Muscle of leg (tissue), 11 donors: ENCODE data around the gene MEOX1. TPM values are rescaled to one million over a fixed set of nuclear protein-coding genes. Genes with fewer than 3 reads are reported as not detected.

ENCODE experiments used
- DNase-seq: peaks from one replicate; pipeline ENCODE4 v3.0.0; 2013
- H3K27ac ChIP-seq: one replicate; pipeline ENCODE4 v1.5.1; 2013; ENCODE audit warnings: mild to moderate bottlenecking, low read length, control low read depth
- H3K27me3 ChIP-seq: one replicate; pipeline ENCODE4 v1.6.1; 2013; ENCODE audit warnings: low read length; ENCODE audit not compliant: control insufficient read depth, insufficient read depth
- H3K36me3 ChIP-seq: one replicate; pipeline ENCODE4 v1.6.1; 2013; ENCODE audit warnings: low read length; ENCODE audit not compliant: control insufficient read depth, insufficient read depth
- H3K4me1 ChIP-seq: one replicate; pipeline ENCODE4 v1.6.1; 2013; ENCODE audit warnings: low read length; ENCODE audit not compliant: control insufficient read depth, insufficient read depth
- H3K4me3 ChIP-seq: one replicate; pipeline ENCODE4 v1.5.1; 2013; ENCODE audit warnings: low read length, control low read depth
- H3K9me3 ChIP-seq: replicated peaks from 2 replicates; pipeline ENCODE4 v1.6.1; 2013; ENCODE audit warnings: low read depth, low read length; ENCODE audit not compliant: control insufficient read depth
- WGBS: methylation state at CpG from one replicate; pipeline ENCODE4 v1.1.5; 2013; ENCODE audit warnings: missing lambda C conversion rate; ENCODE audit not compliant: insufficient coverage; 5-methylcytosine and 5-hydroxymethylcytosine counted together
- polyA plus RNA-seq, 8 donors: library from polyadenylated mRNA; unstranded; fragments of 120-200 nt; gene quantifications; one replicate each; pipeline versions ENCODE4 v1.2.1 to v1.2.3, GENCODE V29; 2013; ENCODE audit warnings: inconsistent platforms in 1 of 8, low replicate concordance in 1 of 8; ENCODE audit not compliant: insufficient read length in 8 of 8, insufficient read depth in 1 of 8
- total RNA-seq: library from RNA; stranded (reverse); fragments of 120-200 nt; gene quantifications from one replicate; pipeline ENCODE4 v1.2.4, GENCODE V29; 2013

Gene MEOX1
- total and polyA plus RNA-seq, 9 donors = 6.9 to 23.2 (median 13.7) TPM

DNA sequence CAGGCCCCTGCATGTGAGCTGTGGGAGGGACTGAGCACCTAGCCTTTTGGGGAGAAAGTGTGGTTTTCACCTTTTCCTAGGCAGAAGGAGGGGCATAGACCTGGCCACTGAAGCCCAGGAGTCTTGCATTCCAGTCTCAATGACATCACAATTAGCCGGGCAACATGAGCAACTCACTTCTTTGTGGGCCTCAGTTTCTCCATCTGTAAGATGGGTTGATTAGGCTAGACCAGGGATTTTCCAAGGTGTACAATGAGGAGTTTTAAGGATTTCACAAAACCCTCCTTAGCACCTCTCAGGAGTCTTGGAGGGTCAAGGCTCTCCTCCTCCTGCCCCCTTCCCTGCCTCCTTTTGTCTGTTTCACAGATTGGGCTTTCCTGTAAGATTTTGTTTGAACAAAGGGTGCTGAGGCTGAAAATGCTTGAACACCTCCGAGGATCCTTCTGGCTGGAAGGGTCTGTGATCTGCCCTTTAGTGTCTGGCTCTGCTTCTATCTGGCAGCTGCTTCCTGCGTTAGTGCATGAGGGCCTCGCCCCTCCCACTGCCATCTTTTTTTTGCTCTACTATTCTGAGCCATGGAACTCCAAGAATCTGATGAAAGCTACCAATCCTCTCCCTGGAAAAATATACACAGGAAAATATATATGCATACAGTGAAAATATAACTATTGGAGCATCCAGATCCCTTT is 63.2 kb downstream of the MEOX1 start:
- peaks cover 42% of the 10 kb centered on the region for H3K4me1 ChIP-seq
- 18% methylated on average over 2 of the region's 4 CpGs for WGBS
- peak overlapping the region; percentile 52 for H3K27ac ChIP-seq
- DNase-seq = peak; percentile 60
- H3K27me3 ChIP-seq = no peaks in the 10 kb centered on the region
- no peak overlapping the region for H3K4me3 ChIP-seq
- no peaks in the 10 kb centered on the region for H3K36me3 ChIP-seq
- no peaks in the 10 kb centered on the region for H3K9me3 ChIP-seq

DNA sequence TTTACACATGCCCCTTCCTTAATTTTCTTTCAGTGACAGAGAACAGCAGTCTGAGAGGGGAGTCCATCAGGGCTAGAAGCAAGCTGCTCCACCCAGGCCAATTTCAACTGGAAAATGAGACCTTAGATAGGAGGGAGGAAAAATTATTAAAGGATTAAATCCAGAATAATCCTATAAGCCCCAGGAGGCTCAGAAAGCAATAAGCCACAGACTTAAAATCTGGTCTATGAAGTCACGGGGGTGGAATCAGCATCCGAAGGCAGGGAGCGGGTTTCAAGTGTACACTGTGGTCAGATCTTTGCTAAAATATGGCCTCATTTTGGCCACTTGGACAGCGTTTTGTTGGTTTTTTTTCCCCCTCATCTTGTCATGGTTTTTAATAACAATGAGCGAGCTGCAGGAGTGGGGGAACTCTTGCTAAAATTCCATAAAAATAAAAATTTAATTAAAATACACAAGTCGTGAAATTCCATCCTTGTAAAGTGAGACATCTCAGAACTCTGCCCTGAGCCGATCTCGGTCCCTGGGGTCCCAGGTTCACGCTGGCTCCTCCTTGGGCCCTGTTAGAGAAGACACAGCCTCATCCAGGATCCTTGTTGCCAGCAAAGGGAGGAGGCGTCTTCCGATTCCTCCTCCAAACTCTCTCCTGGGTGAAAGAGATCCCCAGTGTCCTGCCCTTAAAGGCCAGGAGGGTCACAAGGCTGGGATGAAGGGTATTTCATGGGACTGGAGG is 63.9 kb downstream of the MEOX1 start:
- WGBS = 26% methylated on average over 6 of the region's 11 CpGs
- Histone ChIP-seq H3K36me3 (no peaks in the 10 kb centered on the region), H3K4me3 (no peak overlapping the region), H3K27me3 (no peaks in the 10 kb centered on the region), H3K9me3 (no peaks in the 10 kb centered on the region), H3K27ac (peak overlapping the region; percentile 52), H3K4me1 (peaks cover 44% of the 10 kb centered on the region)
- DNase-seq = peak; percentile 81

DNA sequence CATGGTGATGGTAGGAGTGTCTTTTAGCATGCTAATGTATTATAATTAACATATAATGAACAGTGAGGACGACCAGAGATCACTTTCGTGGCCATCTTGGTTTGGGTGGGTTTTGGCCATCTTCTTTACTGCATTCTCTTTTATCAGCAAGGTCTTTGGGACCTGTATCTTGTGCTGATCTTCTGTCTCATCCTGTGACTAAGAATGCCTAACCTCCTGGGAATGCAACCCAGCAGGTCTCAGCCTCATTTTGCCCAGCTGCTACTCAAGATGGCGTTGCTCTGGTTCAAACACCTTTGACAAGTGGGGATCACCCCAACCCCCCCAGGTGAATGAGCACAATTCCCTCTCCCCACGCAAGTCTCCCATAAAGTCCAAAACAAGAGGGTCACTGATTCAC is 66.3 kb downstream of the MEOX1 start:
- Histone ChIP-seq H3K4me3 (no peak overlapping the region), H3K36me3 (no peaks in the 10 kb centered on the region), H3K9me3 (no peaks in the 10 kb centered on the region), H3K27ac (no peak overlapping the region), H3K4me1 (peaks cover 52% of the 10 kb centered on the region), H3K27me3 (no peaks in the 10 kb centered on the region)
- WGBS = 44% methylated on average over 1 of the region's 4 CpGs
- DNase-seq = no peak

DNA sequence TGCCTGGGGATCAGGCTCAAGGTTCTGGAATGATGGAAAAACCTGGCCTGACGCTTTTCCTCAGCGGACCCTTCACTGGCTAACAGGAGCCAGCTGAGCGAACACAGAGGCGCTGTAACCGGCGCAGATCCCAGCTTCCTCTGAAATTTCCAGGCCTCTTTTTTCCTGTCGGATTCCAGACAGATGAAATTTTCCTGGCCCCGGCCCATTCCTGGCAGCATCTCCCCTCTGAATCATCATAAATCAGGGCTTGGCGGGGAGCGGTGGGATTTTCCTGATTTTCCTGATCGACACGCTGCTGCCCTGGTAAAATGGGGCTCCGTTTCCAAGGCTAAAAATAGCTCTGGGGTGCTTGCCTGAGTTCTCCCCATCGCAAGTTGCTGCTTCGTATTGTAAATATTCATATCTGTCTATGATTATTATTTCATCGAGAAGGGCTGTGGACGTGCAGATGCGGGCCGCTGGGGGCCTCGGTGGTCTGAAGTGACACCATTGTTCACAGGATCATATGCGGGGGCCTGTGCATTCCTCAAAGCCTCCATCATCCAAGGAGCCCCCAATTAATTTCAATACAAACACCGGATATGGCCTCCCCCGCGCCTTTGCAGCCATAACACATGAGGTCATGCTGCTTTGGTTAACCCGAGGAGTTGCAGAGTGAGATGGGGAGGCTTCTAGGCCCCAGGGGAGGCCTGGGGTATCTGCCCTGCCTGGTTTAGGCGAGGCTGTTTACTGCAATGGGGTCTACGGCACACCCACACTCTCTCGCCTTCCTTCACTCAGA is 69.8 kb downstream of the MEOX1 start:
- Histone ChIP-seq H3K27me3 (no peaks in the 10 kb centered on the region), H3K36me3 (no peaks in the 10 kb centered on the region), H3K4me3 (no peak overlapping the region), H3K4me1 (peaks cover 43% of the 10 kb centered on the region), H3K9me3 (no peaks in the 10 kb centered on the region), H3K27ac (peak overlapping the region; percentile 96)
- WGBS = 8% methylated on average over 18 of the region's 28 CpGs
- peak; percentile 98 for DNase-seq

DNA sequence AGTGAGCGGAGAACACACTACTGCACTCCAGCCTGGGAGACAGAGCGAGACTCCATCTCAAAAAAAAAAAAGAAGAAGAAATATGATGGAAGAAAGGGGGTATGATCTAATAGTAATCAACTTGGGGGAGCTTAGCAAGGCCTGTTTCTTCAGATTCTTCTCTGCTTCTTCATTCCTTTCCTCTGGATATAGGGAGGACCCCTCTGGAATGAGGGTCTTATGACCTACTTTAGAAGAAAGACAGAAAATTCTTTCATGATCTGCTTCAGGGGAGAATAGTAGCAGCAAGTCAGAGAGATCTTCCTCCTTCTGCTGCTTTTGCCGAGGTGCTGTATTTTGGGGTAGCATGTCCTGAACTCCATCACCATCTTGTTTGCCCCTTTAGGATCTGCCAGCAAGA is 70.7 kb downstream of the MEOX1 start:
- Histone ChIP-seq H3K4me1 (peaks cover 40% of the 10 kb centered on the region), H3K9me3 (no peaks in the 10 kb centered on the region), H3K36me3 (no peaks in the 10 kb centered on the region), H3K4me3 (no peak overlapping the region), H3K27ac (peak overlapping the region; percentile 96), H3K27me3 (no peaks in the 10 kb centered on the region)
- no peak for DNase-seq
- no CpG with 5 or more reads among the region's 3 CpGs for WGBS

Other genes starting within 250 kb of the MEOX1 start
- gene DHX8, start 177.9 kb downstream of the MEOX1 start, total RNA-seq = 28.3 TPM
- 10 to 100 TPM; 23.1 to 30.9 (median 25.7) TPM for gene DHX8, start 177.9 kb downstream of the MEOX1 start, polyA plus RNA-seq
- gene ETV4, start 115.6 kb downstream of the MEOX1 start, total RNA-seq = 4.0 TPM
- 10 to 100 TPM in 1 of 8 donors, 1 to 10 TPM in 7; 5.5 to 10.0 (median 6.5) TPM for gene ETV4, start 115.6 kb downstream of the MEOX1 start, polyA plus RNA-seq
- not detected for gene SOST, start 96.9 kb upstream of the MEOX1 start, total RNA-seq
- gene SOST, start 96.9 kb upstream of the MEOX1 start, polyA plus RNA-seq = under 1 TPM in 1 of 8 donors, not detected in 7; 0.97 TPM
- 61.0 TPM for gene DUSP3, start 117.1 kb upstream of the MEOX1 start, total RNA-seq
- gene DUSP3, start 117.1 kb upstream of the MEOX1 start, polyA plus RNA-seq = 10 to 100 TPM; 52.2 to 72.6 (median 65.5) TPM
- gene CFAP97D1, start 118.5 kb upstream of the MEOX1 start, total RNA-seq = under 0.01 TPM
- gene CFAP97D1, start 118.5 kb upstream of the MEOX1 start, polyA plus RNA-seq = under 1 TPM in 2 of 8 donors, not detected in 6; 0.04 to 0.05 TPM
- gene MPP3, start 171.2 kb upstream of the MEOX1 start, total RNA-seq = 7.1 TPM
- gene MPP3, start 171.2 kb upstream of the MEOX1 start, polyA plus RNA-seq = 1 to 10 TPM; 3.6 to 6.7 (median 6.1) TPM
- 2.3 TPM for gene CD300LG, start 185.3 kb upstream of the MEOX1 start, total RNA-seq
- 1 to 10 TPM; 1.5 to 3.9 (median 2.0) TPM for gene CD300LG, start 185.3 kb upstream of the MEOX1 start, polyA plus RNA-seq
- gene MPP2, start 245.6 kb upstream of the MEOX1 start, total RNA-seq = 1.5 TPM
- 1 to 10 TPM; 2.6 to 5.6 (median 3.8) TPM for gene MPP2, start 245.6 kb upstream of the MEOX1 start, polyA plus RNA-seq